ENCODE measurements around the gene CARMIL1.
"Not testable (repeated sequence)": the region's sequence is repeated elsewhere in the genome, so short reads cannot be mapped to it uniquely, and the experiment has no call there.

Gene CARMIL1

GRCh38 chr6:25576919-25577318 is 297.7 kb downstream of the CARMIL1 start:
- DNase-seq (ENCODE audit: low read depth in 2 of 2) = no peak

- no peak for DNase-seq (ENCODE audit: low read depth in 2 of 2)
Observed at GRCh38 chr6:25578538-25578937, 299.4 kb downstream of the CARMIL1 start.

DNA sequence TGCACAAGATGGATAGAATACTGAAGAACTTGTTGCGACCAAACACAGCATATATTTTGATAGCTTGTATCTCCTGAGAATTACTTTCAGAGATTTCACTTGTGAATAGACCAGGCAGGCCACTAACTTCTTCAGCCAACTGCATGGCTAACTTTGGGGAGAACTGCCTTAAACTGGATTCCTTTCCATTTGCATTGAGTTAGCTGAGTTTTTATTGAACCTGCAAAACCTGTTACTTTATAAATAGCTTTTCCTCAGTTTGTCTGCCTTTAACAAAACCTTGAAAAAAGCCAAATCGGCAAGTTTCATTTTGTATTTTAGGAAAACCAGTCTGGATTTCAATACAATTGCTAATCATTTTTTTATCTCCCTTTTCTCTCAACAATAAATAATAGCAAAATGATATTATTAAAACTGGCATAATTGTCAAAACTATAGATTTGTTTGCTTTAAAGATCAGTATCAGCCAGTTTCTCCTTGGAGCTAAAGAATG is 300.3 kb downstream of the CARMIL1 start:
- no peak for DNase-seq (ENCODE audit: low read depth in 2 of 2)

GRCh38 chr6:25579902-25580495 is 300.8 kb downstream of the CARMIL1 start:
- no peak for DNase-seq (ENCODE audit: low read depth in 2 of 2)

DNA sequence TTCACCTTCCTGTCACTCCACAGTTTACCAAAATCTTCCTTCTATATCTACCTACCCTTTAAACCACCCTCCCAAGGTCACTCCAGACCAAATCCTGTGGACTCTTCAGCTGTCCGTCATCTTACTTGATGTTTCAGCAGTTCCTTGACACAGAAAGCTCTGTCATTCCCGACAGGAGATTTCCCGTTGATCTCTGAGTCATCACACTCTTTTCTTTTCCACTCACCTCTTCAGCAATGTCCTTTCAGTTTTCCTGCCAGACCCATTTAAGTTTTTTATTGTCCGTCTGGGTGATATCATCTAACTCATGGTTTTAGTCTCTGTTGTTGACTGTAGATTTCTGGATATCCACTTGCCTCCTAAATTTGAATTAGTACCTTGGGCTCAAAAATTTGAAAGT is 302.9 kb downstream of the CARMIL1 start:
- DNase-seq (ENCODE audit: low read depth in 2 of 2) = no peak

DNA sequence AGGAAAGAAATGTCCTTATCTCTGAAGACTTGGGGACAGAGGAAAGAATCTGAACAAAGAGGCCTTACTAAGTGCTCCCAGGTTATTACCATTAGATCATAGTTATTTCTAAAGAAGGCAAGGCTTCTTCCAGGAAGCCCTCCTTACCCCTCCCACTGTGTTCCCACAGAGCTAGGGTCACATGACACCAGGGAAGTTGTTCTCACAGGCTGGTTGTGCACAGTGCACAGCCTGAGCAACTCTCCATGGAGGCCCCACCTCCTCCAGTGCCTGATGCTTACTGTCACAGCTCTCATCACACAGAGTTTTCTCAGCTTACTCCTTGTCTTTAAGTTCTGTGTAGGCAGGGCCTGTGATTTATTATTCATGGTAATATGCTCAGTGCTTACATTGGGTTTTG is 303.9 kb downstream of the CARMIL1 start:
- no peak for DNase-seq (ENCODE audit: low read depth in 2 of 2)

DNA sequence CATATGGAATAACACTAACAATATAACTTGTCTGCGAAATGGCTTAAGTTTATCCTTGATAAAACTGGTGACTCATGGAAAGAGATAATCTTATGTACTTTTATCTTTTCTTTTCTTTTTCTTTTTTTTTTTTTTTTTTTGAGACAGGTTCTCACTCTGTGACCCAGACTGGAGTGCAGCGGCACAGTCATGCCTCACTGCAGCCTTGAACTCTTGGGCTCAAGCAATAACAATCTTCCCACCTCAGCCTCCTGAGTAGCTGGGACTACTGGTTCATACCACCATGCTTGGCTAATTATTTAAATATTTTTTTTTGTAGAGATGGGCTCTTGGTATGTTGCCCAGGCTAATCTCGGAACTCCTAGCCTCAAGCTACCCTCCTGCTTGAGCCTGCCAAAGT is 304.7 kb downstream of the CARMIL1 start:
- no peak for DNase-seq (ENCODE audit: low read depth in 2 of 2)

DNA sequence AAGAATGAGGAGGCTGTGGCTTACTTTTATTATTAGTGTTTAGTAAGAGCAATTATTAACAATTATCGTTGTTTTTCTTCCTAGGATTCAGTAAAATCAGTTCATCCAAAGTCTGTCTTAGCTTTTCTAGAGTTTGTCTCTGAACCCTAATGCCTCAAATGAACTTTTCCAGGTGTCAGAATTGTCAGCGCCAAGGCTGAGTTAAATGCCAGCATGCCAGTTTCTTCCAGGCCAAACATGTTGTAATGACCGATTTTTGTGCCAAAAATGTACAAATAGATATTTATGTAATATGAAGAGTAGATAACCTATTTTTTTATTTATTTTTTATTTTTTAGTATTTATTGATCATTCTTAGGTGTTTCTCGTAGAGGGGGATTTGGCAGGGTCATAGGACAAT is 306.1 kb downstream of the CARMIL1 start:
- DNase-seq (ENCODE audit: low read depth in 2 of 2) = no peak

DNA sequence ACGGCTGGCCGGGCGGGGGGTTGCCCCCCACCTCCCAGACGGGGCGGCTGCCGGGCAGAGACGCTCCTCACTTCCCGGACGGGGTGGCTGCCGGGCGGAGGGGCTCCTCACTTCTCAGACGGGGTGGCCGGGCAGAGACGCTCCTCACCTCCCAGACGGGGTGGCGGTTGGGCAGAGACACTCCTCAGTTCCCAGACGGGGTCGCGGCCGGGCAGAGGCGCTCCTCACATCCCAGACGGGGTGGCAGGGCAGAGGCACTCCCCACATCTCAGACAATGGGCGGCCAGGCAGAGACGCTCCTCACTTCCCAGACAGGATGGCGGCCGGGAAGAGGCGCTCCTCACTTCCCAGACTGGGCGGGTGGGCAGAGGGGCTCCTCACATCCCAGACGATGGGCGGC is 306.9 kb downstream of the CARMIL1 start:
- not testable (repeated sequence) for DNase-seq (ENCODE audit: low read depth in 2 of 2)

DNA sequence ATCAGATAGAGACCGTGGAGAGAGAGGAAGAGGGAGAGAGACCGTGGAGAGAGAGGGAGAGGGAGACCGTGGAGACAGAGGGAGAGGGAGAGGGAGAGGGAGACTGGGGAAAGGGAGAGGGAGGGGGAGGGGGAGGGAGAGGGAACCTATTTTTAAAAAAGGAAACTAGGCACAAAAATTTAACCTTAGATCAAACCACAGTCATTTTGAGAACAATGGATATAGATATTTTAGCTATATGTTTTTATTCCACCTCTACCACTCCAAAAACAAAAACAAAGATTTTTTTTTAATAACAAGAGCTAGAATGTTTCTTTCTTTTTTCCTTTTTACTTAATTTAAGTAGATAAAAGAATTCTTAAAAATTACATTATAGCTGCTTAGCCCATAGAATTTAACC is 307.8 kb downstream of the CARMIL1 start:
- DNase-seq (ENCODE audit: low read depth in 2 of 2) = no peak

GRCh38 chr6:25590986-25591385 is 311.8 kb downstream of the CARMIL1 start:
- DNase-seq (ENCODE audit: low read depth in 2 of 2) = no peak

DNA sequence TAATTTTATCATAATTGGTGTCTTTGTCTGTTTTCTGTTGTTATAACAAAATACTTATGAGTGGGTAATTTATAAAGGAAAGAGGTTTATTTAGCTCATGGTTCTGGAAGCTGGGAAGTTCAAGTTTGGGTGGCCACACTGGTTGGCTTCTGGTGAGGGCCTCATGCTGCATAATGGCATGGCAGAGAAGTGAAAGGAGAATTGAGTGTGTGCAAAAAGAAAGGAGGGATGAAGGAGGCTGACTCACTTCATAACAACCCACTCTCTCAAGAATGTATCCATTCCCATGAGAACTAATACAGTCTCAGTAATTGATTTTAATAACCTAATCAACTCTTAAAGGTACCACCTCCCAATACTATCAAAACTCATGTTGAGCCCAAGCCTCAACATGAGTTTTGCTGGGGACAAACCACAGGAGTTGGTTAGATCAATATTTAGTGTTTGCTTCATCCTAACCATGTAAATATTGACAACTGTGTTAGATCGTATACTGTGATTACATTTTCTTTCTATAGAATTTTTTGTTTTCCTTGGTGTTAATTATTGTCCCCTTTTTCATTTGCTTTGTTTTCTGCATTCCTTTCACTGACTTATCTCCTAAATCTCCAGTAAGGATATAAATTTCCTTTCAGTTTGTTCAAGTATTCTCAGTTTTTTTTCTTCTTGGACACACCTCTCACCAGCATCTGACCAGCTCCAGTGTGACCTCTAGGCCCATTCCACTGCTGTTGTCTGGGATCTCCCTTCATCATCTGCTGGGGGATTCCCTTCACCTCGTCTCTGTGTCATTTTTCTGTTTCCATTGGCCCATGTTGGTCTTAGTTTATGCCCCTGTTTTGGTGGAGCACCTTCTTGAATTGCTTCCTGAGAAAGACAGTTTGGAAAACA is 318.0 kb downstream of the CARMIL1 start:
- DNase-seq (ENCODE audit: low read depth in 2 of 2) = no peak

DNA sequence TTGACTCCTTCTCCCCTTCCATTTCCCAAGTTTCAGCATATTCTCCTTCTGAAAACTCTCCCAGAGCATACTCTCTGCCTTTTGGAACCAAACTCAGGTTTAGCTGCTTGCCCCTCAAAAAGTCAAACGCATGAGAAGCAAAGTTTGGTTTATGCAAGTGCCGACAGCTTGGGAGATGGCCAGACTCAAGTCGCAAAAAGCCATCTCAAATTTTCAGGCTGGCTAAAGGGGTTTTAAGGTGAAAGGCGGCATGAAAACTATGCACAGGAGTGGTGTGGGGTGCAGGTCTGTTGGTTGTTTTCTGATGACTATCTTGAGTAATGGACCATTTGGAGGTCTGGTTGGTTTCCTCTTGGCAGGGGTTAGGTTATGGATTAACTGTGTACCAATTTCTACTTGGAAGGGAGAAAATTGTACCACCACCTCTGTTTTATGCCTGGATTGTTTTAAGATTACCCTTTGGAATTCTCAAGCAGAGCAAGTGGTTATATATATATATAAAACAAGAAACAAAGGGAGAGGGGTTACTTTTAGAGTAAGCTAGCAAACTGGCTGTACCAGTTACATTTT is 320.4 kb downstream of the CARMIL1 start:
- DNase-seq (ENCODE audit: low read depth in 2 of 2) = no peak

- no peak for DNase-seq (ENCODE audit: low read depth in 2 of 2)
Observed at GRCh38 chr6:25601800-25602673, 322.9 kb downstream of the CARMIL1 start.

GRCh38 chr6:25602674-25602982 is 323.5 kb downstream of the CARMIL1 start:
- no peak for DNase-seq (ENCODE audit: low read depth in 2 of 2)

GRCh38 chr6:25603251-25603650 is 324.1 kb downstream of the CARMIL1 start:
- DNase-seq (ENCODE audit: low read depth in 2 of 2) = no peak

DNA sequence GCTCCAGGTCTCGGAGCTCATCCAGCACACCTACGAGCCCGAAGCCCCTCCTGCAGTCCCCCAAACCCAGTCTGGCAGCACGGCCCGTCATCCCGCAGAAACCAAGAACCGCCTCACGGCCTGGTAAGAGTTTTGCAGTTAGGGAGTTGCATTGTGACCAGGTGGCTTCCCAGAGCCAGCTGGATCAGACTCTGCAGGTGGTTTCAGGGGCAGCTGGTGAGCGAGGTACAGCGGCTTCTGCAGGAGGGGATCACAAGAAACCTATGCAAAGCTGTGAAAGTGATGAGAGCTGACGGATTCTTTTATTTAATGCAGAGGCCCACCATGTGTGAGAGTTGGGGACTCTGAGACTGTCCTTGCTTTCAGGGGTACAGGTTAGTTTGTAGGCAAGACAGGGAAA is 327.0 kb downstream of the CARMIL1 start:
- no peak for DNase-seq (ENCODE audit: low read depth in 2 of 2)

DNA sequence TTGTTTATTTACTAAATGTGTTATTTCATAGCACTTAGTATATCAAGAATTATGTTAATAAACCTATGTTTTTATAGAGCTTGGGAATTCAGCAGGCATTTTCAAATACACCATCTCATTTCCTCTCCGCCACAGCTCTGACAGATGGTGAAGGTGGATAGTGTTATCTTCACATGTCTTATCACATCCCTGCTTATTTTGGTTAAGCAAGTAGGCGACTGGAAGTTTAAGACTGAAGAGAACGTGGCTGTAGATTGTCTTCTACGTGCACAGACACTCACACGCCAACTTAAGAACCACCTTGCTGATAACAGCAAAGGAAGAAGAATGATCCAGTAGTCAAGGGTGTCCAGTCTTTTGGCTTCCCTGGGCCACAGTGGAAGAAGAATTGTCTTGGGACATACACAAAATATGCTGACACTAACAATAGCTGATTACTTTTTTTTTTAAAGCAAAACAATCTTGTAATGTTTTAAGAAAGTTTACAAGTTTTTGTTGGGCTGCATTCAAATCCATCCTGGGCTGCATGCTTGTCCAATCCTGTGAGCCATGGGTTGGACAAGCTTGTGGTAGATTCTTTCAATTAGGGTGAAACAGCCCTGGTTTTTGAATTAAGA is 329.5 kb downstream of the CARMIL1 start:
- no peak for DNase-seq (ENCODE audit: low read depth in 2 of 2)

GRCh38 chr6:25612666-25613065 is 333.5 kb downstream of the CARMIL1 start:
- DNase-seq (ENCODE audit: low read depth in 2 of 2) = no peak

DNA sequence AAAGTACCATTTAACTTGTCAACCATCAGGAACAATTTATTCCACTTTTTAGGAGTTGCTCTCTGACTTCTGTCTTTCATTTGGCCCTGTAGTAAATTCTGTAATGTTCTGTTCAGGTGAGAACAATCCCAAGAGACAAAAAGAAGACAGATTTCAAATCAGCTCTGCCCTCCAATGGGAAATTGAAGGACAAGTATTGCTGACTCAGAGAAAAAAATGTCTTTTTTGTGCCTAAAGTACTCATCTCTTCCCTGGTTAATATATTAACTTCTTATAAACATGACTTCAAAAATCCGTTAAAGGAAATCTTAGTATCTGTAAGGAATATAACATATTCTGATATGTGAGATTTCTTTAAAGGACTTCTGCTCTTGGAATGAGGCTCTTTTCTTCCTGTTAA is 334.2 kb downstream of the CARMIL1 start:
- no peak for DNase-seq (ENCODE audit: low read depth in 2 of 2)

DNA sequence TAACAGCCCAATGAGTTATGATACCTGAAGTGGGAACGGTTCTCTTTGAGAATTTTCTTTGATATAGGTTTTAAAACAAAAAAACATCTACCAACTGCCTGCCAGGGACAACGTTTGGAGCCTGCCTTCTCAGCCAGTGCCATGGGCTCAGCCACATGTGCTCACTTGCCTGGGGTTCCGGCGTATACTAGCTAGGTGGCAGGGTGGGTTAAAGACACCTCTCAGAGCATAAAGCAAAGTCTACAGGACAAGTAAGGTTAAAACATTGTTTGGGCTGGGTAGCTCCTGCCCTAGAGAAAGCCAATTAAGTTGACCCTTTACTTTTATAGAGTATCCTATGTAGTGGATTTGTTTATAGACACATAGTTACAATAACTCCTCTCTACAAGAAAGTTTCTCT is 334.9 kb downstream of the CARMIL1 start:
- no peak for DNase-seq (ENCODE audit: low read depth in 2 of 2)

GRCh38 chr6:25615471-25615870 is 336.3 kb downstream of the CARMIL1 start:
- no peak for DNase-seq (ENCODE audit: low read depth in 2 of 2)
